ENCODE measurements around the gene KLRD1. TPM values are rescaled to one million over a fixed set of nuclear protein-coding genes. Genes with fewer than 3 reads are reported as not detected.

KLRD1 gene
- total and polyA plus RNA-seq, 2 experiments from 2014 or later, result 0.03 to 0.27 TPM

- TF ChIP-seq ETS1 (IDR thresholded peaks at IDR 0.05), result no peak
- no peak for TF ChIP-seq REST (IDR thresholded peaks at IDR 0.05; ENCODE audit: unreplicated experiment)
Observed at GRCh38 chr12:10283027-10283426, 24.6 kb upstream of the KLRD1 start (continued).

GRCh38 chr12:10285919-10286318, 21.8 kb upstream of the KLRD1 start:
- H3K9me3 Mint-ChIP-seq, result no peaks in the 10 kb centered on the region
- no peaks in the 10 kb centered on the region for H3K79me2 ChIP-seq (replicated peaks; ENCODE audit: insufficient read depth)
- no peaks in the 10 kb centered on the region for H4K20me1 ChIP-seq (replicated peaks; ENCODE audit: insufficient read depth)
- H2AFZ ChIP-seq, result no peak overlapping the region
- no peaks in the 10 kb centered on the region for H3K4me1 ChIP-seq (ENCODE audit: insufficient read depth)
- DNase-seq (ENCODE audit: low spot score), result no peak
- peaks cover 2% of the 10 kb centered on the region for H3K27me3 Mint-ChIP-seq (ENCODE audit: insufficient read depth, low read depth, poor library complexity)
- ATAC-seq, result no peak
- TF ChIP-seq EZH2 (IDR thresholded peaks at IDR 0.05; ENCODE audit: low read depth, unreplicated experiment), result no peak
- TF ChIP-seq NANOG (IDR thresholded peaks at IDR 0.05; ENCODE audit: borderline replicate concordance), result no peak
- TF ChIP-seq JUNB (IDR thresholded peaks at IDR 0.05; ENCODE audit: unreplicated experiment), result no peak
- TF ChIP-seq REST (IDR thresholded peaks at IDR 0.05; ENCODE audit: unreplicated experiment), result no peak
- no peak for TF ChIP-seq CREB1 (CRISPR knock-in tag; IDR thresholded peaks at IDR 0.05; ENCODE audit: low read depth)
- no peak for TF ChIP-seq STAT1 (IDR thresholded peaks at IDR 0.05; ENCODE audit: unreplicated experiment)
- no peak for TF ChIP-seq EZH2phosphoT487 (IDR thresholded peaks at IDR 0.05; ENCODE audit: unreplicated experiment)
- H3K9me2 ChIP-seq (ENCODE audit: insufficient read depth), result no peaks in the 10 kb centered on the region
- no peak overlapping the region for H3K4me2 ChIP-seq
- no peaks in the 10 kb centered on the region for H3K4me1 Mint-ChIP-seq
- H3K27ac ChIP-seq (ENCODE audit: low read depth), result no peak overlapping the region
- no peaks in the 10 kb centered on the region for H3K36me3 Mint-ChIP-seq (ENCODE audit: low read depth)
- H3K4me3 ChIP-seq, result no peak overlapping the region
- no peaks in the 10 kb centered on the region for H3K36me3 ChIP-seq (ENCODE audit: insufficient read depth)
- no peak overlapping the region for H3K4me3 Mint-ChIP-seq
- no peak overlapping the region for H3K27ac Mint-ChIP-seq
- no peaks in the 10 kb centered on the region for H3K27me3 ChIP-seq (ENCODE audit: insufficient read depth)
- H3F3A ChIP-seq (replicated peaks; ENCODE audit: low read depth), result no peaks in the 10 kb centered on the region
